ENCODE measurements around the gene ISCA2. TPM values are rescaled to one million over a fixed set of nuclear protein-coding genes. Genes with fewer than 3 reads are reported as not detected.

Gene ISCA2
- total and polyA plus RNA-seq, 2 donors (not counting 1 experiment from before 2014, with no cell fraction given) = 14.1 to 28.3 TPM

DNA sequence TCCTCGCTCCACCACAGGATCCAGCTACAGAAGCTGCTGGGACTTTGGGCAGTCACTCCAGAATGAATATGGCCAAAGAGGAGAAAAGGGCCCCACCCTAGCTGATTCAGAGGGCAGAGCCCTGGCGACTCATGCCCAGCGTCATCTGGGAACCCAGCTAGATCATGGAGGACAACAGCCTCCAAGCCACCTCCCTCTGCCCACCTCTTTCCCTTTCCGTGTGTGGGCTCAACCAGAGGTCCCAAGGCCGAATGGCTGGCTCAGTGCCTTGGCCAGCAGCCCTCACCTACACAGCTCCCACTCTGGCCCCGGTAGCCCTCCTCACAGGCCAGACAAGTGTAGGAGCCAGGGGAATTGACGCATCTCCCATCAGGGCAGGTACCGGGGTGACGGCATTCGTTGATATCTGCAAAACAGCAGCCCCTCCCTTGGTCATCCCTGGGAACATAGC, 17.4 kb downstream of the ISCA2 start:
- Mint-ChIP-seq H3K27me3 (peaks cover 30% of the 10 kb centered on the region), H3K4me3 (no peak overlapping the region), H3K4me1 (peaks cover 23% of the 10 kb centered on the region), H3K27ac (no peak overlapping the region), H3K9me3 (ENCODE audit: insufficient read depth) (no peaks in the 10 kb centered on the region)
- Histone ChIP-seq H3K36me3 (replicated peaks in 1 of 2; ENCODE audit: control extremely low read depth in 1 of 2, control insufficient read depth in 1 of 2, extremely low read depth in 1 of 2, insufficient read depth in 2 of 2, low read length in 1 of 2) (no peaks in the 10 kb centered on the region), H2AFZ (ENCODE audit: insufficient read depth, low read depth, low read length, poor library complexity, severe bottlenecking) (no peak overlapping the region), H3K4me1 (ENCODE audit: control insufficient read depth in 2 of 2, insufficient read depth in 2 of 2, low read length in 2 of 2) (peaks cover 16 to 19% of the 10 kb centered on the region in 2 donors), H3K4me3 (ENCODE audit: control extremely low read depth in 1 of 5, extremely low read depth in 1 of 5, insufficient read depth in 1 of 5, low read depth in 2 of 5, low read length in 4 of 5) (no peak overlapping the region), H3K79me2 (ENCODE audit: control insufficient read depth, insufficient read depth, low read length) (no peaks in the 10 kb centered on the region), H3K27me3 (replicated peaks in 1 of 4; ENCODE audit: control extremely low read depth in 1 of 4, control insufficient read depth in 3 of 4, insufficient read depth in 4 of 4, low read length in 3 of 4) (peaks cover 0 to 21% (median 2%) of the 10 kb centered on the region in 4 experiments), H4K20me1 (ENCODE audit: control insufficient read depth, insufficient read depth, low read length, poor library complexity, severe bottlenecking) (no peaks in the 10 kb centered on the region), H3K4me2 (replicated peaks; ENCODE audit: low read depth, low read length, poor library complexity, severe bottlenecking) (no peak overlapping the region), H3K27ac (ENCODE audit: low read length in 2 of 2) (no peak overlapping the region), H3K9me3 (ENCODE audit: control extremely low read depth in 1 of 3, control insufficient read depth in 2 of 3, insufficient read depth in 1 of 3, low read length in 2 of 3) (no peaks in the 10 kb centered on the region), H3K9ac (ENCODE audit: low read length) (no peak overlapping the region)
- no peak for TF ChIP-seq EZH2 (IDR thresholded peaks at IDR 0.05; ENCODE audit: borderline replicate concordance, insufficient read depth, low read depth, low read length, poor library complexity, severe bottlenecking)
- TF ChIP-seq, protein P1, sequence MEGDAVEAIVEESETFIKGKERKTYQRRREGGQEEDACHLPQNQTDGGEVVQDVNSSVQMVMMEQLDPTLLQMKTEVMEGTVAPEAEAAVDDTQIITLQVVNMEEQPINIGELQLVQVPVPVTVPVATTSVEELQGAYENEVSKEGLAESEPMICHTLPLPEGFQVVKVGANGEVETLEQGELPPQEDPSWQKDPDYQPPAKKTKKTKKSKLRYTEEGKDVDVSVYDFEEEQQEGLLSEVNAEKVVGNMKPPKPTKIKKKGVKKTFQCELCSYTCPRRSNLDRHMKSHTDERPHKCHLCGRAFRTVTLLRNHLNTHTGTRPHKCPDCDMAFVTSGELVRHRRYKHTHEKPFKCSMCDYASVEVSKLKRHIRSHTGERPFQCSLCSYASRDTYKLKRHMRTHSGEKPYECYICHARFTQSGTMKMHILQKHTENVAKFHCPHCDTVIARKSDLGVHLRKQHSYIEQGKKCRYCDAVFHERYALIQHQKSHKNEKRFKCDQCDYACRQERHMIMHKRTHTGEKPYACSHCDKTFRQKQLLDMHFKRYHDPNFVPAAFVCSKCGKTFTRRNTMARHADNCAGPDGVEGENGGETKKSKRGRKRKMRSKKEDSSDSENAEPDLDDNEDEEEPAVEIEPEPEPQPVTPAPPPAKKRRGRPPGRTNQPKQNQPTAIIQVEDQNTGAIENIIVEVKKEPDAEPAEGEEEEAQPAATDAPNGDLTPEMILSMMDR (IDR thresholded peaks at IDR 0.05) = no peak
- POLR2A ChIA-PET = no interaction called here
- CTCF ChIA-PET = no interaction called here
- DNase-seq (no peak), ATAC-seq (ENCODE audit: low read depth) (no peak)
- intact Hi-C loops (cut with micrococcal nuclease) = no loop called here
- WGBS (ENCODE audit: insufficient coverage) = 94% methylated on average over 10 of the region's 10 CpGs

DNA sequence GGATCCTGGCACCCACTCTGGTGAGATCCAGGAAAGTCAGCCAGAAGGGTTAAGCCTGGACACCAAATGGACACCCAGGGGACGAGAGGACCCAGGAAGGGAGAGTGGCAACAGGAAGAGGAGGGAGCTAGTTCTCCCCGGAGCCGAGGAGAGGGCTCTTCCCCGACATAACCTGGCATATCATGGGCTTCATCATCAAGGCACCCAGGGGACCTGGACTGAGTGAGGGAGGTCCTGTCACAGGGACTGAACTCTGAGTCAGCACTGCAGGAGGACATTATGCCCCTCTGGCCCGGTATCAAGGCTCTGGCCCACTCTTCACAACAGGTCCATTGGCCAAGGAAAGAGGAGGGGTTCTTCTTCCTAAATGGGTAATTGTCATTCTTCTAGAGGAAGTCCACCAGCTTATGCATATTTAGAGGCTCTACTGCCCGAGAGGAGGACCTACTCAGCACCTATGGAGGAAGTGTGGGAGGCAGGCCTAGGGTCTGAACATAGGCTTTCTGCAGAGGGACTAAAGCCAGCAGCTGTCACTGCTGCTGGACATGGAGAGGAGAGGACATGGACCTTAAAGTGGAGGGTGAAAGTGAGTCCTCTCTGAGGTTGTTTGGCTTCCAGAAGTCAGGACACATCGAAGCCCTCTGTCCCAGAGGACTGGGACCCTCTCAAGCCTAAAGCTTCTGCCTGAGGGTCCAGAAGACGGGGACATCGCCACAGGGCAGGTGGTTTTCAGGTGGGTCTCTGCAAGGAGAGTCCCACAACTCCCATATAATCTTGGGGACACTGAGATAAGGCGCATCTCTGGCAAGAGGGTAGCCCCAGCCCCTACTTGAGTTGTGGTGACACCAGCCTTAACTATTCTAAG, 18.6 kb downstream of the ISCA2 start:
- H3K27me3 Mint-ChIP-seq = peaks cover 31% of the 10 kb centered on the region
- TF ChIP-seq EZH2 (IDR thresholded peaks at IDR 0.05; ENCODE audit: borderline replicate concordance, insufficient read depth, low read depth, low read length, poor library complexity, severe bottlenecking) = no peak
- TF ChIP-seq, protein P1 (IDR thresholded peaks at IDR 0.05) = no peak
- no peaks in the 10 kb centered on the region for H3K79me2 ChIP-seq (ENCODE audit: control insufficient read depth, insufficient read depth, low read length)
- no peak overlapping the region for H3K4me3 Mint-ChIP-seq
- H3K4me1 ChIP-seq (ENCODE audit: control insufficient read depth in 2 of 2, insufficient read depth in 2 of 2, low read length in 2 of 2) = peaks cover 7% of the 10 kb centered on the region in 2 donors
- no peaks in the 10 kb centered on the region for H4K20me1 ChIP-seq (ENCODE audit: control insufficient read depth, insufficient read depth, low read length, poor library complexity, severe bottlenecking)
- no peak for ATAC-seq (ENCODE audit: low read depth)
- CTCF ChIA-PET = no interaction called here
- no peaks in the 10 kb centered on the region for H3K9me3 Mint-ChIP-seq (ENCODE audit: insufficient read depth)
- intact Hi-C loops (cut with micrococcal nuclease) = no loop called here
- H3K27me3 ChIP-seq (replicated peaks in 1 of 4; ENCODE audit: control extremely low read depth in 1 of 4, control insufficient read depth in 3 of 4, insufficient read depth in 4 of 4, low read length in 3 of 4) = peaks cover 0 to 21% (median 2%) of the 10 kb centered on the region in 4 experiments
- DNase-seq = no peak
- H3K27ac ChIP-seq (ENCODE audit: low read length in 2 of 2) = no peak overlapping the region
- POLR2A ChIA-PET = no interaction called here
- no peak overlapping the region for H3K9ac ChIP-seq (ENCODE audit: low read length)
- H3K27ac Mint-ChIP-seq = no peak overlapping the region
- no peaks in the 10 kb centered on the region for H3K9me3 ChIP-seq (ENCODE audit: control extremely low read depth in 1 of 3, control insufficient read depth in 2 of 3, insufficient read depth in 1 of 3, low read length in 2 of 3)
- H2AFZ ChIP-seq (ENCODE audit: insufficient read depth, low read depth, low read length, poor library complexity, severe bottlenecking) = no peak overlapping the region
- H3K4me3 ChIP-seq (ENCODE audit: control extremely low read depth in 1 of 5, extremely low read depth in 1 of 5, insufficient read depth in 1 of 5, low read depth in 2 of 5, low read length in 4 of 5) = no peak overlapping the region
- no peak overlapping the region for H3K4me2 ChIP-seq (replicated peaks; ENCODE audit: low read depth, low read length, poor library complexity, severe bottlenecking)
- peaks cover 11% of the 10 kb centered on the region for H3K4me1 Mint-ChIP-seq
- H3K36me3 ChIP-seq (replicated peaks in 1 of 2; ENCODE audit: control extremely low read depth in 1 of 2, control insufficient read depth in 1 of 2, extremely low read depth in 1 of 2, insufficient read depth in 2 of 2, low read length in 1 of 2) = no peaks in the 10 kb centered on the region
- WGBS (ENCODE audit: insufficient coverage) = 71% methylated on average over 6 of the region's 10 CpGs
